Measurements from ENCODE around the gene RAP2A.
A peak's percentile ranks its signal among the peaks of the same experiment; 100 is the strongest.

RAP2A gene

DNA sequence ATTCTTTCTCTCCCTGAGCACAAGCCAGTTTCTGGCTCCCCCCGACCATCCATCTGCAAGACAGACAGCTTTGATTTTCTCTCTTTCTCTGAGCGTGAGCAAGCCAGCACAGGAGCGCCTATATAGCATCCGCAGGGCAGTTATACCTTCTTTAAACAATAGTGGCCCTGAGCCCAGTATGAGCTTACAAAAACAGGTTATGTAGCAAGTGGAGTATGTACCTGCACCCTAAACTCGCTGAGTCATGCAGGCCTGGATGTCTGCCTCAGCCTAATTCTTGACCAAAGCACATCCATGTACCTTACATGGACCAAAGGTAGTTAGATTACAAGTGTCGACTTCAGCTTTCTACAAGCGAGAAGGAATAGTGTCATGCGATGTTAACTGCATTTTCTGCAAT, 61.7 kb downstream of the RAP2A start:
- no peak for DNase-seq

DNA sequence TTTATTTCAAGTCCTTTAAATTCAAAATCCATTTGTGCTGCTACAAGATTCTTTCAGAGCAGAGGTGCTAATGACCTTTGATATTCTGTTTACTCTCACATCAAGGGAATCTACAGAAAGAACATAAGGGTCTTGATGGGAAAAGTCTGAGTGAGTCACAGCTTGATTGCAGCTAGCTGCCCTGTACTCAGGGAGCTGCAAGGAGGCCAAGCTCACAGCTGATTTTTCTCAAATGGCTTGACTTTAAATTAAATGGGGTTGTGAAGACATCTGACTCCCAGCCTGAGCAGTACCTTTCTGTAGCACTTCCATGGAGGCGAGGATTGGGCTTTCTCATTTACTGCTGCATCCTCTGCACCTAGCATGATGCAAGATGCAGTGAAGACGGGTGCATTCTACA, 62.5 kb downstream of the RAP2A start:
- no peak for DNase-seq

DNA sequence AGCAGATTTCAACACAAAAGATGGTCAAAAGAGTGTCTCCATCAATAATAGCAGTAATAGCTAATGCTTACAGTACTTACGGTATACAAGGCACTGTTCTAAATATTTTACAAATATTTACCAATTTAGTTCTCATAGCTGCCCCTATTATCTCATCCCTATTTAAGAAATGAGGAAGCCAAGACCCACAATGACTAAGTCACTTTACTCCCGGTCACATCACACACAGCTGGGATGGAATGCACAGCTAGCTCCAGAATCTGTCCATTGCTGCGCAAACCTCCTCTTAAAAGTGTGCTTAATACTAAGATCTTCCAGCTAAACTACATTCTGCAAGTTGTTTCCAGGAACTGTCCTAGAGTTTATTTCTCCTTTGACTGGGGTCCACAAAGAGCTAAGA, 63.4 kb downstream of the RAP2A start:
- no peak for DNase-seq

DNA sequence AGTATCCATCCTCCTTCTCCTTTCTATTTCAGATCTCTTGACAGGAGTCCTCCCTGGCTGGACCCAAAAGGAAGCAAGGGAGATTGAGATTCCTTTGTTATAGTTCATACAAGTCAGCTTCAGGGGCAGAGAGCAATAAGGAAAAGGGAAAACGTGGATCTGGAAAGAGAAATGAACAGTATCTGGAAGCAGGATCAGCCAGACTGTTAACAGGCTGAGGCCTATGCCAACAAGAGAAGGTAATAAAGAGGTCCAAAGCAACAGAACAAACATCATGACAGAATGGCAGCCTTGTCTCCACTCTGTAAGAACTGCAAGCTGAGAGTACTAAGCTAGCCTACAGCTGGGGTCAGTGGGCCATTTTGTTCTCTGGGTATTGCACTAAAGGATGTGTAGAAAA, 64.5 kb downstream of the RAP2A start:
- no peak for DNase-seq

DNA sequence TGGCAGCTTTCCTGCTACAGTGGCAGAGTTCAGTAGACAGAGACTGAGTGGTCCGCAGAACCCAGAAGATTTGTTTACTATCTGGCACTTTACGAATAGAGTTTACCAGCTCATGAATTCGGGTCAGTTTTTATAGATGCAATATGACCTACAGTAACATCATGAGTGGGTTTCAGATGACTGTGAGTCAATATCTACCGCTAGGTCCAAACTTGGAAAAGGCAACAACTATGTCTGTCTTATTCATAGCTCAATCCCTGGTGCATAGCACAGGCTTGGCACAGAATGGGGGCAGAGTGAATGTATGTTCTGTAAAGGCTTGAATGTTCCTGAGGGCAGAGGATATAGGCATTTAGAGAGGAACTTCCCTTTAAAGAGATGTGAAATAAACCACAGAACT, 65.2 kb downstream of the RAP2A start:
- no peak for DNase-seq

DNA sequence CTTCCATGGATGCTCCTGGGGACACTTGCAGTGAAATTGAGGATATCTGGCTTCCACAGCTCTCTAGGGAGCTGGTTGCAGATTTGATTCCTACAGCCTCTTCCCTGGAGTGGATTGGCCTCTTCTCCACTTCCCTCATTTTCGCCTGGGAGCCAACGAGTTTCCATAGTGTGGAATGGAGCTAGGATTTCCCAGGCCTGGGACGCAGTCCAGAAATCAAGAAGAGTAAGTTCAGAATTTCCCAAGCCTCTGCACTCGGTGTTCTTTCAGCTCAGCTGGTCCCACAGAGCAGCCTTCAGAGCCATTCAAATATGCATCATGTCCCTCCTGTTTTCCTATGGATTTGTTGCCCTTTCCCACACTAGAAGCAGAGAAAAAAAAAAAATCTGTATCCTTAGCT, 68.2 kb downstream of the RAP2A start:
- peak; percentile 26 for DNase-seq

DNA sequence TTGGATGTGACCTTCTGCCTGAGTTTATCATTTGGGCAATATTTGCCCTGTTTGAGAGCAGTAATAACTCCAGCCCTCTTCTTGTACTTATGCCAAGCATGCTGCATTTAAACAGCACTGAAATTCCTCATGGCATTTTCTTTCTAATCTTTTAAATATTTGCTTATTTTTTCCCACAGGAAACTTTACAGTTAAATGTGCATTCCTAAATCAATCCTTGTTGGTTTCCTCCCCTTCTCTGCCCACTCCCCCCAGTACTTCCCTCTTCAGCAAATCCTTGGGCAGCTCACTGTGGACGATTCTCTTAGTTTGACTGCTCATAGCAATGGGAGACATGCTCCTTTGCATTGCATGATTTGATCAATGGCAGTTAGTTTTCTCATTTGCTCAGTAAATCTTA, 68.7 kb downstream of the RAP2A start:
- no peak for DNase-seq

DNA sequence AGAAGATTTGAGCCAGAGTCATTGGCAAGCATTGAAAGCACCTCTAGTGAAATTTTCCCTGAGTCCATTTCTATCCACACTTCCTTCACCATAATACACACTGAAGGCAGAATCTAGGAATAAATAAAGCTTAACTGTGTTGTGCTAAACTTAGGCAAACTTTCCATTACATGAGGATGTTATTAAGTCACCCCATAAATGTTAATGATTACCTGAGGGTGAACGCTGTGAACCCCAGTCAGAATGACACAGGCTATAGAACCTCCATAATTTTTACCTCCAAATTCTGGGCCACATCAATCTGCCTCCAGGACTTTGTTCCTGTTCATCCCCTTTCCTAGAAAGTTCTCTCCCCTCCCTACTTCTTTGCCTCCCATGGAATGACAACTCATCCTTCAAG, 71.0 kb downstream of the RAP2A start:
- DNase-seq = no peak

DNA sequence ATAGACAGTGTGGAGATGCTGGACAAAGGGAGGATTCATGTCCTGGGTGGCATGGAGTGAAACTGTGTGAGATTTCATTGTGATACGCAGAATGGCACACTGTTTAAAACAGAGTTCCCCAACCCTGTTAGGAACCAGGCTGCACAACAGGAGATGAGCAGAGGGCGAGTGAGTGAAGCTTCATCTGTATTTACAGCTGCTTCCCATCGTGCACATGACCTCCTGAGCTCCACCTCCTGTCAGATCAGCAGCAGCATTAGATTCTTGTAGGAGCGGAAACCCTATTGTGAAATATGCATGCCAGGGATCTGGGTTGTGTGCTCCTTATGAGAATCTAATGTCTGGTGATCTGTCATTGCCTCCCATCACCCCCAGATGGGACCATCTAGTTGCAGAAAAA, 72.5 kb downstream of the RAP2A start:
- peak; percentile 67 for DNase-seq

DNA sequence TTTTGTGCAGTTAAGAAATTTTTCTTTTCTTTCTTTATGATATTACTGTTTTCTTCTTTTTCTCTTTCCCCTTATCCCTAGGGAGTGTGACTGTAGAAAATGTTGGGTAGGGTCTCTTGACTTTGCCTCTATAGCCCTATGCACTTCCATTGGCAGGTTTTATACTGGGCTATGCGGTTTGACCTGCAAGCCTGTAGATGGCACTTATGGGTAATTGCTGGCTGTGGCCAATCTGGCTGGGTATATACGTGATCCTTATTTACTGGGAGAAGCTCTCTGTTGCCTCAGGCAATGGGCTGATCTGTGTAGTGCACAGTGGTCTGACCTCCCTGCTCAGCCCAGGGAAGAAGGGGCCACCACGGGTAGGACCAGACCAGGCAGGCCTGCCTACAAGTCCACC, 78.8 kb downstream of the RAP2A start:
- DNase-seq = no peak

DNA sequence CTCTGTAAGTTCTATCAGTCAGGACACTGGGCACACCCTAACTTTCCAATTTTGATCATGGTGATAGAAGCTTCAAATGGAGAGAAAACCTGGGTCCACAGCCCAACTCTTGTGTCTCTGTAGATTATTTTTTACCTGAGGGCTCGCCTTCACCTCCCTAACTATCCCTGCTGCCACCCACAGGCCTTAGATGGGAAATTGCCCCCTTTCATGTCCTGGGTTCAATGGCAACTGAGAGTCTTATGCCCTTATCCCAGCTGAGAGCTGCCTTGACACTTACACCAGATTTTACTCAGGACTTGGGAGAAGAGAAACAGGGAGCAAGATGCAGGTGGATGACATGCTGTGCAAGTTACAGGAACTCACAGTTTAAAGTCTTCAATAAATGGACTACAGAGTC, 81.7 kb downstream of the RAP2A start:
- DNase-seq = no peak

DNA sequence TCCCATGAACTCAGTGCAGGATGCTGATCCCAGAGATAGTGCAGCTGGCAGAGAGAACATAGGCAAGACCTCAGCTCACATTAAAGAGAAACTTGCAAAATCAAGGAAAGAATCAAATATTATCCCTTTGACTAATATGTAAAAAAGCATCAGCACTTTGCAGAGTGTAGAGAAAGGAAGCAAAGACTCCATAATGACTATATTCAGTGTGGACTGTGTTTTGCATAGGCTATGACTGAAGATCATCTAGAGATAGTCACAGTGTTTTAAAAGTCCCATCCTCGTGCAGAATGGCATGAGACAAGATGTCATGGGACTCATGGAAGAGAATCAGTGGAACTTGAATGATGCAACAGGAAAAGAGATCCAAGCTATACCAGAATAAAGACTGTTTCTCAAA, 84.0 kb downstream of the RAP2A start:
- DNase-seq = no peak
